ENCODE results near the gene IGFBP6.

IGFBP6 gene

DNA sequence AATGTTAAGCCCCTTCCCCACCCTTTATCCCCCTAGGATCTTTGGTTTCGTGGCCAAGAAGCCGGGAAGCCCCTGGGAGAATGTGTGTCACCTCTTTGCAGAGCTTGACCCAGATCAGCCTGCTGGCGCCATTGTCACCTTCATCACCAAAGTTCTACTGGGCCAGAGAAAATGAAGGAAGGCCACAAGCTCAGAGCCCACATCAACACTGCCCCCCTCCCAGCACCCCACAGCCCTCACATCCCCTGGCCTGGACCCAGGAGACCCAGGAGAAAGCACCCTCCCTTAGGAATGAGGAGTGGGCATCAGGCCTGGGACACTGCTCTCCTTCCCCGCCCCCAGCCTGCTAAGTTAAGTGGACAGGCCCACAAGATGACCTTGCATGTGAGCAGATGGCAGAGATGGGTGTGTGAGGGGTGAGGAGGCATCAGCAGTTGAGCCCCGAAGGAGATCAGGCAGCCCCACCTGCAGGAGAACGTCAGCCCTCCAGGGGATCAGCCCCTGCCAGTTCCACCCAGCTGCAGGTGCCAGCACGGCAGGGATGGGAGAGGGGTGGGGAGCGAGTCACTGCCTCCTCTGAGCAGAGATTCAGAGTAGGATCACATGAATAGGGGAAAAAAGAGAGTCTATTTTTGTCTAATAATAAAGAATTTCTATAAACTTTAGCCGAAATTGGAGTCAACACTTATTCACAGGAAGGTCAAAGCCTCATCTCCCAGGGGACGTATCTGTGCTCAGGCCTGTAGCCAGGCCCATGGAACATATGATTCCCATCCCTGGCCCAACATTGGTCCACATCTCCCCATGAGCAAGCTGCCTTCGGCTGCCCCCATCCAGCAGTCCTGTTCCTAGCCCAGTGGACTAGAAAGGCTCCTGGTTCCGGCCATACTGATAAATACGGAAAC lies 33.5 kb upstream of the IGFBP6 start:
- no peak overlapping the region for H3K4me3 ChIP-seq (ENCODE audit: low read length)
- TF ChIP-seq, protein P1, sequence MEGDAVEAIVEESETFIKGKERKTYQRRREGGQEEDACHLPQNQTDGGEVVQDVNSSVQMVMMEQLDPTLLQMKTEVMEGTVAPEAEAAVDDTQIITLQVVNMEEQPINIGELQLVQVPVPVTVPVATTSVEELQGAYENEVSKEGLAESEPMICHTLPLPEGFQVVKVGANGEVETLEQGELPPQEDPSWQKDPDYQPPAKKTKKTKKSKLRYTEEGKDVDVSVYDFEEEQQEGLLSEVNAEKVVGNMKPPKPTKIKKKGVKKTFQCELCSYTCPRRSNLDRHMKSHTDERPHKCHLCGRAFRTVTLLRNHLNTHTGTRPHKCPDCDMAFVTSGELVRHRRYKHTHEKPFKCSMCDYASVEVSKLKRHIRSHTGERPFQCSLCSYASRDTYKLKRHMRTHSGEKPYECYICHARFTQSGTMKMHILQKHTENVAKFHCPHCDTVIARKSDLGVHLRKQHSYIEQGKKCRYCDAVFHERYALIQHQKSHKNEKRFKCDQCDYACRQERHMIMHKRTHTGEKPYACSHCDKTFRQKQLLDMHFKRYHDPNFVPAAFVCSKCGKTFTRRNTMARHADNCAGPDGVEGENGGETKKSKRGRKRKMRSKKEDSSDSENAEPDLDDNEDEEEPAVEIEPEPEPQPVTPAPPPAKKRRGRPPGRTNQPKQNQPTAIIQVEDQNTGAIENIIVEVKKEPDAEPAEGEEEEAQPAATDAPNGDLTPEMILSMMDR (IDR thresholded peaks at IDR 0.05; ENCODE audit: insufficient read depth, low read depth, low read length, missing control alignments): no peak
- DNase-seq (ENCODE audit: low read depth): no peak

DNA sequence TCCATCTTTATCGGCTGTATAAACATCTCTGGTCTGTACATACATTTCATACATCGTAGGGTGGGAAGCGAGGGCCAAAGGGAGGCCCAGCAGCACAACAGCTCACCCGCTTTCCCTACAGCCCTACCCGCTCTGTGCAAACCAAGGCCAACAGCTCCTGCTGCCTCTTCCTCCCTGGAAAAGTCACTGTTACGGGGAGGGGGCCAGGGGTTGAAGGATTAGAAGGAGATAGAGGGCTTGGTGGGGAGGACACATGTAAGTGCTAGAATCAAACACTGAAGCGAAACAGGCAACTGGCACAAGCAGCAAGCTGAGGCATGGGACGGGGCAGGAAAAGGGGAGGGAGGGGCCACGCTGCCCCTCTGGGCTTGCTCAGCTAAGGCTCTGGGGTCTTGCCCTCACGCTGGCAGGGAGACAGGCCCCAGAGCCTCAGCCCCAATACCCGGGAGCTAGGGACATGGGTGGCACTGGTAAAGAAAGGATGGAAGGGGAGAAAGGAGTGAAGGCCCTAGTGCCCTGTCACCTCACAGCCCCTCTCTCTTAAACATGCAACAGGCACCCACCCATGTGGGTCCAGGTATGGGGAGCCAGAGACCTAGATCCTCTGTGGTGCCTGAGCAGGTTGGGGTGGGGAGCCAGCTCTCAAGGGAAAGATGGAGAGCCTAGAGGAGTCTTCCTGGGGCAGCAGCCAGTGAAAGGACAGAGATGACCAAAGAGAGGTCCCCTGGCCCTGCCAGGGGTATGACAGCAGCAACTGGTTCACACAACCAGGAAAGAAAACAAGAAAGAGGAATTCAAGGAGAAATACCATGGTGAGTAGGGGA lies 32.6 kb upstream of the IGFBP6 start:
- TF ChIP-seq, protein P1 (IDR thresholded peaks at IDR 0.05; ENCODE audit: insufficient read depth, low read depth, low read length, missing control alignments): no peak

DNA sequence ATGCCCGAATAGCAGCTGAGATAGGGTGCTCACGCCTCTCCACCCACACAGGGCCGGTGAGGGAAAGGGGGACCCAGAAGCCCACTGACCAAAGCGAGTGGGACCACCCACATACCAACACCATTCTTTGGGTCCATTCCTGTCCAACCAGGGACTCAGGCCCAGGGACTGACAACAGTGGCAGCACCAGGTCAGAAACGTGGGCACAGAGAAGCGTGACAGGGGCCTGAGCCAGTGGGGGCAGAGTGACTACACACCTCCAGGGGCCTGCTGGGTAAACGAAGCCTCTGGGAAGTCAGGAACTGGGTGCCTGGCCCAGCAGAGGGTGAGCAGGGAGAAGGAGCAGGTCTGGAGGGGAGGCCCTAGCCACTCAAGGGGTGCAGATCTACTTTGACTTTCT lies 32.0 kb upstream of the IGFBP6 start:
- DNase-seq (ENCODE audit: low read depth): no peak
- no peak overlapping the region for H3K4me3 ChIP-seq (ENCODE audit: low read length)
- TF ChIP-seq, protein P1 (IDR thresholded peaks at IDR 0.05; ENCODE audit: insufficient read depth, low read depth, low read length, missing control alignments): no peak

More for the DNA sequence above, 32.6 kb upstream of the IGFBP6 start:
- no peak for DNase-seq (ENCODE audit: low read depth)
- H3K4me3 ChIP-seq (ENCODE audit: low read length): no peak overlapping the region

DNA sequence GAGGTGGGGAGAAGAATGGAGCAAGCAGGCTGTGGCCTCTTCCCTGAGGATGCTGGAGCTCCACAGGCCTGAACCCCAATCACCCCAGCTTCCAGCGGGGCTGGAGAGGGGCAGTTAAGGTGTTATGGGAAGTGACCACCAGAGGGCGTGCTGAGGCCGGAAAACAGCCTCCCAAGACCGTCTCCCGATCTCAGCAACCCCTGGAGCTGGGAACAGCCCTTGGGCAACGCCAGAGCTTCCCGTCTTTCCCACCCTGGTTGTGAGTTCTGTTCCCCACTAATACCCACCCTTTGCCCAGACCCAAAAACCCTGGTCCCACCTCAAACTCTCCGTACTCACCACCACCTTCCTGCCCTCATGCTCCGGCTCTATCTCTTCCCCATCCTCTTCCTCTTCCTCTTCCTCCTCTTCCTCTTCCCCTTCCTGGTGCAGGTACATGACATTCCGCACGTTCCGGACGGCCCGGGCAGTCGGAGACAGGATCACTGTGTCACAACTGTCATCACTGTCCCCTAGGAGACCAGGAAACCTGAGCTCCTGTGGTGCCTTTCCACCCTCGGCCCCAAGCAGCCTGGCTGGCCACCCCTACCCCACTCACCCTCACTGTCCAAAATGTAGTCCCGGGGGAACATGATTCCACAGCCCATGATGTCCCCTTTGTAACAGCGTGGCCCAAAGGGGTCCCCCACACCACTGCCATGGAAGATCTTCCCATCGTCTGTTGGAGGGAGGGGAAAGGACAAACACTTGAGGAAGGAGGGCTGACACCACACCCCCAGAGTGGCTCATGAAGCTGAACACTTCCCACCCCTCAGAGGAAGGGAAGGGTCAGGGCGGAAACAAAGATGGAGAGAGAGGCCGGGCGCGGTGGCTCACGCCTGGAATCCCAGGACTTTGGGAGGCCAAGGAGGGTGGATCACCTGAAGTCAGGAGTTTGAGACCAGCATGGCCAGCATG lies 31.2 kb upstream of the IGFBP6 start:
- DNase-seq (ENCODE audit: low read depth): peak; percentile 74
- TF ChIP-seq, protein P1 (IDR thresholded peaks at IDR 0.05; ENCODE audit: insufficient read depth, low read depth, low read length, missing control alignments): peak; percentile 84
- no peak overlapping the region for H3K4me3 ChIP-seq (ENCODE audit: low read length)

DNA sequence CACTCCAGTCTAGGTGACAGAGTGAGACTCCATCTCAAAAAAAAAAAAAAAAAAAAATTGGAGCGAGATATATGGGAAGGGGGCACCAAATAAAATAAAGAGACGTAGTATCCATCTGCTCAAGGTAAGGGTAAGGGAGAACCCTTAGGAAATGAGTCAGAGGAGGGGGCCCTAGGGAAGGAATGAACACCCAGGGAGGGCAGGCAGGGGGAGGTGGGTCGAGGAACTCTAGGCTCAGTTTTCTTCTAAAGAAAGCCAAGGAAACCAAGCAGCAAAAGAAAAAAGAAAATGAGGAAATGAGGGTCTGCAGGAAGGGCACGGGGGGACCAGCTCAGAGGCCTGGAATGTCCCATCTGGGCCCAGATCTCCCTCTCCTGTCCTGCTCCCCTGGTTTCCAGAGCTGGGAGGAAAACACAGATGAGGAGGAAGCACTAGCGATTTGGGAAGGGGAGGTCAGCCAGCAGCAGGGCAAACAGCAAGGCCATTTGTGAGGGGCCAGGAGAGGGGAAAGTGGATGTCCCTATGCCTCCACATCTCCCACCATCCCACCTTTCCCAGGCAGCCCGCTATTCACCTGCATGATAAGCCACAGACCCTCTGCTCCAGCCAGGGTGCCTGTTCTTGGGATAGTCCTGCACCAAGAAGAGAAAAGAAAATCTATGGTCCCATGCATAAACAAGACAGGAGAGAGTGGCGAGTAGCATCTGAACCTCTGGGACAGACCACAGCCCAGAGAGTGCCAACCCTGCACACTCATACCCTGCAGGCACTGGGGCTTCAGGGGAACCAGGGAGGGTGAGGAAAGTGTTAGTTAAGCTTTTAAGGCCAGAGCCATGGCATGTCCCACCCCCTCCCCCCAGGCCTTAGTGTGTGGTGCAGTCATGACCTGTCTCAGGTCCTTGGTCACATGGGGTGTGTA lies 30.1 kb upstream of the IGFBP6 start:
- H3K4me3 ChIP-seq (ENCODE audit: low read length): no peak overlapping the region
- no peak for DNase-seq (ENCODE audit: low read depth)
- TF ChIP-seq, protein P1 (IDR thresholded peaks at IDR 0.05; ENCODE audit: insufficient read depth, low read depth, low read length, missing control alignments): no peak

Data from epithelial cell of esophagus (primary cell).